HCT116 (cell line): ENCODE data around the gene STYXL2. TPM values are rescaled to one million over a fixed set of nuclear protein-coding genes. Genes with fewer than 3 reads are reported as not detected.

Source experiments
- ATAC-seq: fragments of 200-7000 bp; cut with Tn5 transposase; 2 replicates; pipeline ENCODE4 v1.9.1; 2020; ENCODE audit warnings: mild to moderate bottlenecking, moderate library complexity
- BruUV-seq: library from RNA; stranded (reverse); fragments of 400-500 nt; replicated peaks from 2 replicates; lab custom pipeline; 2021; lab: Mats Ljungman, UMichigan
- CTCF ChIA-PET: fragments of 300-600 bp; sonication (Branson Sonifier 250); formaldehyde crosslinking; loops from one replicate; lab custom pipeline; 2021; ENCODE audit warnings: antibody characterized with exemption; lab: Charles Lee
- POLR2A ChIA-PET: fragments of 300-600, 350-600 bp; sonication (Branson Sonifier 250); formaldehyde crosslinking; loops from one replicate; lab custom pipeline; 2021; ENCODE audit warnings: antibody characterized with exemption; lab: Charles Lee
- RAD21 ChIA-PET, 2 experiments: fragments of 300-600 bp; sonication (Branson Sonifier 250); formaldehyde crosslinking; loops; one replicate each; lab custom pipeline; 2023; ENCODE audit warnings: low total read pairs in 2 of 2; ENCODE audit not compliant: uncharacterized antibody in 2 of 2, unreplicated experiment in 2 of 2, low non-redundant PET in 1 of 2; lab: Charles Lee
- DNase-seq: peaks from one replicate; pipeline ENCODE4 v3.0.0-alpha.2; 2010; ENCODE audit warnings: low read depth, low spot score
- H2AFZ ChIP-seq: fragments of 200-600 bp; shearing (Covaris generic), sonication (generic); 2 replicates; pipeline ENCODE4 v1.6.1; 2017; ENCODE audit warnings: low read depth, mixed run types, mixed read lengths, antibody characterized with exemption, low read length; ENCODE audit not compliant: poor library complexity, severe bottlenecking
- H3K27ac ChIP-seq: 2 replicates; pipeline ENCODE4 v1.5.1; 2012; ENCODE audit warnings: low read depth, low read length
- H3K27me3 ChIP-seq: fragments of 200-600 bp; sonication (generic); 2 replicates; pipeline ENCODE4 v1.6.1; 2016; ENCODE audit warnings: mixed run types, low read length, mixed read lengths; ENCODE audit not compliant: insufficient read depth
- H3K36me3 ChIP-seq, 2 experiments: fragments of 200-500 bp in 1 of 2; fragments of 200-600 bp in 1 of 2; sonication (Bioruptor generic) in 1 of 2; sonication (generic) in 1 of 2; 2 replicates each; pipeline versions ENCODE4 v1.5.1 to v1.6.1; 2014 to 2016; ENCODE audit warnings: low read length in 2 of 2, inconsistent platforms in 1 of 2, mixed read lengths in 1 of 2, mixed run types in 1 of 2; ENCODE audit not compliant: insufficient read depth in 2 of 2, control insufficient read depth in 1 of 2
- H3K4me1 ChIP-seq, 2 experiments: fragments of 200-600 bp in 1 of 2; sonication (generic) in 1 of 2; 2 replicates each; pipeline versions ENCODE4 v1.5.1 to v1.6.1; 2012 to 2017; ENCODE audit warnings: low read length in 2 of 2, inconsistent platforms in 1 of 2, mild to moderate bottlenecking in 1 of 2, mixed read lengths in 1 of 2, mixed run types in 1 of 2, moderate library complexity in 1 of 2; ENCODE audit not compliant: insufficient read depth in 2 of 2, control insufficient read depth in 1 of 2
- H3K4me2 ChIP-seq: fragments of 200-600 bp; sonication (generic); 2 replicates; pipeline ENCODE4 v1.6.1; 2017; ENCODE audit warnings: mixed run types, low read length, mixed read lengths
- H3K4me3 ChIP-seq, 2 experiments: fragments of 200-600 bp in 1 of 2; sonication (generic) in 1 of 2; replicated peaks in 1 of 2; 2 replicates each; pipeline ENCODE4 v1.5.1; 2011 to 2016; ENCODE audit warnings: low read length in 2 of 2, control low read depth in 1 of 2, low read depth in 1 of 2, mild to moderate bottlenecking in 1 of 2, mixed read lengths in 1 of 2, mixed run types in 1 of 2
- H3K79me2 ChIP-seq: fragments of 200-600 bp; sonication (generic); 2 replicates; pipeline ENCODE4 v1.6.1; 2017; ENCODE audit warnings: mild to moderate bottlenecking, mixed run types, low read length, moderate library complexity, mixed read lengths; ENCODE audit not compliant: insufficient read depth
- H3K9ac ChIP-seq: fragments of 200-600 bp; sonication (generic); 2 replicates; pipeline ENCODE4 v1.6.1; 2016; ENCODE audit warnings: low read length, mixed read lengths
- H3K9me2 ChIP-seq: fragments of 200-600 bp; sonication (generic), shearing (Covaris generic); 2 replicates; pipeline ENCODE4 v1.6.1; 2017; ENCODE audit warnings: mixed run types, mild to moderate bottlenecking, moderate library complexity; ENCODE audit not compliant: insufficient read depth
- H3K9me3 ChIP-seq, 2 experiments: fragments of 200-500 bp in 1 of 2; fragments of 200-600 bp in 1 of 2; sonication (Bioruptor generic) in 1 of 2; sonication (generic) in 1 of 2; 2 replicates each; pipeline ENCODE4 v1.6.1; 2014 to 2017; ENCODE audit warnings: low read length in 2 of 2, mixed read lengths in 2 of 2, inconsistent platforms in 1 of 2, low read depth in 1 of 2, mild to moderate bottlenecking in 1 of 2, mixed run types in 1 of 2, moderate library complexity in 1 of 2; ENCODE audit not compliant: control insufficient read depth in 1 of 2, insufficient read depth in 1 of 2
- H4K20me1 ChIP-seq: fragments of 200-600 bp; sonication (generic), shearing (Covaris generic); 2 replicates; pipeline ENCODE4 v1.6.1; 2017; ENCODE audit warnings: mixed run types, mild to moderate bottlenecking, moderate library complexity; ENCODE audit not compliant: insufficient read depth
- CBX3 ChIP-seq: IDR thresholded peaks from 2 replicates; pipeline ENCODE4 v1.6.1; 2012; ENCODE audit warnings: low read depth
- EZH2 ChIP-seq: fragments of 200-600 bp; sonication (generic); IDR thresholded peaks from 2 replicates; pipeline ENCODE4 v1.6.1; 2017; ENCODE audit warnings: antibody characterized with exemption, mixed run types
- JUND ChIP-seq: IDR thresholded peaks from 2 replicates; pipeline ENCODE4 v1.6.1; 2012
- POLR2A ChIP-seq: IDR thresholded peaks from 2 replicates; pipeline ENCODE4 v1.7.0; 2011; ENCODE audit warnings: borderline replicate concordance; ENCODE audit not compliant: insufficient read depth, insufficient read length; ENCODE audit errors: extremely low read depth
- POLR2AphosphoS5 ChIP-seq: IDR thresholded peaks from 2 replicates; pipeline ENCODE4 v1.6.1; 2011; ENCODE audit warnings: mild to moderate bottlenecking, low read depth, low read length, moderate library complexity
- TCF7L2 ChIP-seq: IDR thresholded peaks from 2 replicates; pipeline ENCODE4 v1.7.0; 2011; ENCODE audit warnings: borderline replicate concordance, inconsistent platforms; ENCODE audit not compliant: insufficient read depth, insufficient read length; ENCODE audit errors: extremely low read depth
- ZNF274 ChIP-seq: fragments of 200-500 bp; sonication (Bioruptor generic); IDR thresholded peaks from 2 replicates; pipeline ENCODE4 v1.6.1; 2014; ENCODE audit warnings: mild to moderate bottlenecking, low read depth, low read length, inconsistent platforms
- intact Hi-C: fragments of 100-400 bp; cut with micrococcal nuclease; formaldehyde crosslinking; loops from 2 replicates; pipeline ENCODE4 v1.10.0; 2022
- total RNA-seq: library from RNA; stranded (reverse); gene quantifications from one replicate; pipeline ENCODE4 v1.2.1, GENCODE V29; 2021; ENCODE audit not compliant: unreplicated experiment
- TF ChIP-seq, protein P1 (sequence below): IDR thresholded peaks from 2 replicates; pipeline ENCODE4 v1.6.1; 2012
- TF ChIP-seq, protein P2 (sequence below): IDR thresholded peaks from 2 replicates; pipeline ENCODE4 v1.6.1; 2011; ENCODE audit warnings: mild to moderate bottlenecking, low read length, moderate library complexity; ENCODE audit not compliant: insufficient replicate concordance; ENCODE audit errors: extremely low read depth

STYXL2 gene
- total RNA-seq, 1 experiment from 2014 or later, result not detected

DNA sequence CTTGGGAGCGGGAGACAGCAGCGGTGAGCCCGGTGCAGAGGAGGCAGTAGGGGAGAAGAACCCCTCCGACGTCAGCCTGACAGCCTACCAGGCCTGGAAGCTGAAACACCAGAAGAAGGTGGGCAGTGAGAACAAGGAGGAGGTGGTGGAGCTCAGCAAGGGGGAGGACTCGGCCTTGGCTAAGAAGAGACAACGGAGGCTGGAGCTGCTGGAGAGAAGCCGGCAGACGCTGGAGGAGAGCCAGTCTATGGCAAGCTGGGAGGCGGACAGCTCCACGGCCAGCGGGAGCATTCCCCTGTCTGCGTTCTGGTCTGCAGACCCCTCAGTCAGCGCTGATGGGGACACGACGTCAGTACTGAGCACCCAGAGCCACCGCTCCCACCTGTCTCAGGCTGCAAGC is 32.9 kb downstream of the STYXL2 start:
- H3K27ac ChIP-seq, result no peak overlapping the region
- no peak overlapping the region for H3K4me3 ChIP-seq
- H3K9me2 ChIP-seq, result no peaks in the 10 kb centered on the region
- H3K27me3 ChIP-seq, result peaks cover 6% of the 10 kb centered on the region; the same call in 1 of the 2 replicates
- H3K4me1 ChIP-seq, result peaks cover 2 to 12% of the 10 kb centered on the region in 2 experiments; a peak in 3 of 4 replicates
- H3K79me2 ChIP-seq, result no peaks in the 10 kb centered on the region
- CTCF ChIA-PET, result interaction anchor here (0.7 kb wide), 1 partner anchor 94 kb away, joined by 4 read pairs; the partner anchor contains the start of gene POU2F1
- H2AFZ ChIP-seq, result no peak overlapping the region
- no peak overlapping the region for H3K4me2 ChIP-seq
- intact Hi-C loops, result no loop called here
- H4K20me1 ChIP-seq, result no peaks in the 10 kb centered on the region
- no peaks in the 10 kb centered on the region for H3K9me3 ChIP-seq
- H3K36me3 ChIP-seq, result no peaks in the 10 kb centered on the region
- DNase-seq, result no peak
- TF ChIP-seq, protein P1, sequence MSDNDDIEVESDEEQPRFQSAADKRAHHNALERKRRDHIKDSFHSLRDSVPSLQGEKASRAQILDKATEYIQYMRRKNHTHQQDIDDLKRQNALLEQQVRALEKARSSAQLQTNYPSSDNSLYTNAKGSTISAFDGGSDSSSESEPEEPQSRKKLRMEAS, result no peak
- TF ChIP-seq CBX3 (no peak), JUND (no peak), POLR2AphosphoS5 (no peak), TCF7L2 (no peak)
- TF ChIP-seq, protein P2, sequence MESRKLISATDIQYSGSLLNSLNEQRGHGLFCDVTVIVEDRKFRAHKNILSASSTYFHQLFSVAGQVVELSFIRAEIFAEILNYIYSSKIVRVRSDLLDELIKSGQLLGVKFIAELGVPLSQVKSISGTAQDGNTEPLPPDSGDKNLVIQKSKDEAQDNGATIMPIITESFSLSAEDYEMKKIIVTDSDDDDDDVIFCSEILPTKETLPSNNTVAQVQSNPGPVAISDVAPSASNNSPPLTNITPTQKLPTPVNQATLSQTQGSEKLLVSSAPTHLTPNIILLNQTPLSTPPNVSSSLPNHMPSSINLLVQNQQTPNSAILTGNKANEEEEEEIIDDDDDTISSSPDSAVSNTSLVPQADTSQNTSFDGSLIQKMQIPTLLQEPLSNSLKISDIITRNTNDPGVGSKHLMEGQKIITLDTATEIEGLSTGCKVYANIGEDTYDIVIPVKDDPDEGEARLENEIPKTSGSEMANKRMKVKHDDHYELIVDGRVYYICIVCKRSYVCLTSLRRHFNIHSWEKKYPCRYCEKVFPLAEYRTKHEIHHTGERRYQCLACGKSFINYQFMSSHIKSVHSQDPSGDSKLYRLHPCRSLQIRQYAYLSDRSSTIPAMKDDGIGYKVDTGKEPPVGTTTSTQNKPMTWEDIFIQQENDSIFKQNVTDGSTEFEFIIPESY, result no peak
- TF ChIP-seq, all 23 proteins: peak for 0
- ChIA-PET RAD21 (no interaction called here), POLR2A (no interaction called here)
- BruUV-seq, result no TSS peak
- ATAC-seq, result no peak
- H3K9ac ChIP-seq, result no peak overlapping the region

DNA sequence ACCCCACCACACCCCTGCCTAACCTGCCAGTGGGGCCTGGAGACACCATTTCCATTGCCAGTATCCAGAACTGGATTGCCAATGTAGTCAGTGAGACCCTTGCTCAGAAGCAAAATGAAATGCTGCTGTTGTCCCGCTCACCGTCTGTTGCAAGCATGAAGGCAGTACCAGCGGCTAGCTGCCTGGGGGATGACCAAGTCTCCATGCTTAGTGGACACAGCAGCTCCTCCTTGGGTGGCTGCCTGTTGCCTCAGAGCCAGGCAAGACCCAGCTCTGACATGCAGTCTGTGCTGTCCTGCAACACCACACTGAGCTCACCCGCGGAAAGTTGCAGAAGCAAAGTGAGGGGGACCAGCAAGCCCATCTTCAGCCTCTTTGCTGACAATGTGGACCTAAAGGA is 33.4 kb downstream of the STYXL2 start:
- H3K4me1 ChIP-seq, result peaks cover 0 to 8% of the 10 kb centered on the region in 2 experiments; a peak in 2 of 4 replicates
- H3K27me3 ChIP-seq, result peaks cover 6% of the 10 kb centered on the region; the same call in 1 of the 2 replicates
- intact Hi-C loops, result no loop called here
- TF ChIP-seq EZH2 (no peak), ZNF274 (no peak), POLR2A (no peak)
- TF ChIP-seq, protein P2, result no peak
- no peaks in the 10 kb centered on the region for H3K36me3 ChIP-seq
- no peaks in the 10 kb centered on the region for H3K79me2 ChIP-seq
- ChIA-PET CTCF (no interaction called here), POLR2A (no interaction called here), RAD21 (no interaction called here)
- no peaks in the 10 kb centered on the region for H3K9me2 ChIP-seq
- H4K20me1 ChIP-seq, result no peaks in the 10 kb centered on the region
- H3K9ac ChIP-seq, result no peak overlapping the region
- DNase-seq (no peak), ATAC-seq (no peak)
- H3K9me3 ChIP-seq, result no peaks in the 10 kb centered on the region
- H3K27ac ChIP-seq, result no peak overlapping the region
- H3K4me2 ChIP-seq, result no peak overlapping the region
- no TSS peak for BruUV-seq
- no peak overlapping the region for H2AFZ ChIP-seq
- no peak overlapping the region for H3K4me3 ChIP-seq
